Measurements from ENCODE around the gene TMEM164.

The TMEM164 gene

GRCh38 chrX:110215411-110215810 is 212.5 kb downstream of the TMEM164 start:
- no peak for DNase-seq

GRCh38 chrX:110216027-110216426 is 213.1 kb downstream of the TMEM164 start:
- DNase-seq: no peak

- no peak for DNase-seq
These were observed 215.7 kb downstream of the TMEM164 start for GRCh38 chrX:110218591-110218990.

GRCh38 chrX:110219920-110220319 is 217.0 kb downstream of the TMEM164 start:
- DNase-seq: no peak

- no peak for DNase-seq
These were observed 219.8 kb downstream of the TMEM164 start for GRCh38 chrX:110222497-110223257.

GRCh38 chrX:110224926-110225617 is 222.2 kb downstream of the TMEM164 start:
- DNase-seq: no peak

GRCh38 chrX:110226931-110227330 is 224.0 kb downstream of the TMEM164 start:
- DNase-seq: no peak

All from activated gamma-delta T cell treated with Interleukin-2 at 50 U/mL for 16 hours (primary cell).